GM23248 (cell line): ENCODE results near the gene KITLG.

ENCODE experiments used
- EZH2 ChIP-seq: fragments of 200-600 bp; sonication (generic); IDR thresholded peaks from 2 replicates; pipeline ENCODE4 v1.6.1; 2018; ENCODE audit warnings: antibody characterized with exemption, mild to moderate bottlenecking; ENCODE audit not compliant: insufficient read depth, poor library complexity, severe bottlenecking
- EZH2phosphoT487 ChIP-seq: fragments of 200-600 bp; sonication (generic); IDR thresholded peaks from 2 replicates; pipeline ENCODE4 v1.6.1; 2018; ENCODE audit warnings: antibody characterized with exemption, moderate library complexity, mild to moderate bottlenecking, low read depth; ENCODE audit not compliant: insufficient read depth

GRCh38 chr12:88580051-88580871, at the start of gene KITLG:
- TF ChIP-seq EZH2 (no peak), EZH2phosphoT487 (no peak)
